GM12801 (cell line): ENCODE results near the gene FDXR.
A peak's percentile ranks its signal among the peaks of the same experiment; 100 is the strongest.

Experiments
- TF ChIP-seq, protein P1 (sequence below): IDR thresholded peaks from one replicate; pipeline ENCODE4 v1.5.1; 2011; ENCODE audit warnings: control low read depth; ENCODE audit not compliant: insufficient read length; ENCODE audit errors: extremely low read depth

Gene FDXR

DNA sequence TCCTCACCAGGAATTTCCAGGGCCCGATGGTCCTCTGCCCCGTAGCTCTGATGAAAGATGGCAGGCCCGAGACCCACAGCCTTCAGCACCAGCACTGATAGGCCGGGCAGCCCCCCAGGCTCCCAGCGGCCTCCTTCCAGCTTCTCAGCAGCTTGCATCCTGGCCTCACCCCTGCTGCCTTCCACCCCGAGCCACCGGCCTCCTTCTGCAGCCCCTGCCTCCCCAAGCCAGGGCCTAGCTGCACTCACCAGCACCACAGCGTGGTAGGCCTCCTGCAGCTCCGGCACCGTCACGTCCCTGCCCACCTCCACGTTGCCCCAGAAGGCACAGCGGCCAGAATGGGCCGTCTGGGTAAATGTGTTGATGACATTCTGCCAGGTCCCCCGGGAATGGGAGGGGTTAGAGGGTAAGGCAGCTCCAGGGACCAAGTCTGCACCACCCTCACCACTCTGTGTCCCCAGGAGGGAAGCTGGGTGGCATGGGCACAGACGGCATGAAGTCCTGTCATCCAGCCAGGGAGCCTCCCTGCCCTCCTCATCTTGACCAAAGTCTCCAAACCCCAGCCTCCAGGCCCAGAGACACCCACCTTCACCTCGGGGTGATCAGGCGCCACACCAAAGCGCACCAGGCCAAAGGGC lies 6.5 kb downstream of the FDXR start:
- TF ChIP-seq, protein P1, sequence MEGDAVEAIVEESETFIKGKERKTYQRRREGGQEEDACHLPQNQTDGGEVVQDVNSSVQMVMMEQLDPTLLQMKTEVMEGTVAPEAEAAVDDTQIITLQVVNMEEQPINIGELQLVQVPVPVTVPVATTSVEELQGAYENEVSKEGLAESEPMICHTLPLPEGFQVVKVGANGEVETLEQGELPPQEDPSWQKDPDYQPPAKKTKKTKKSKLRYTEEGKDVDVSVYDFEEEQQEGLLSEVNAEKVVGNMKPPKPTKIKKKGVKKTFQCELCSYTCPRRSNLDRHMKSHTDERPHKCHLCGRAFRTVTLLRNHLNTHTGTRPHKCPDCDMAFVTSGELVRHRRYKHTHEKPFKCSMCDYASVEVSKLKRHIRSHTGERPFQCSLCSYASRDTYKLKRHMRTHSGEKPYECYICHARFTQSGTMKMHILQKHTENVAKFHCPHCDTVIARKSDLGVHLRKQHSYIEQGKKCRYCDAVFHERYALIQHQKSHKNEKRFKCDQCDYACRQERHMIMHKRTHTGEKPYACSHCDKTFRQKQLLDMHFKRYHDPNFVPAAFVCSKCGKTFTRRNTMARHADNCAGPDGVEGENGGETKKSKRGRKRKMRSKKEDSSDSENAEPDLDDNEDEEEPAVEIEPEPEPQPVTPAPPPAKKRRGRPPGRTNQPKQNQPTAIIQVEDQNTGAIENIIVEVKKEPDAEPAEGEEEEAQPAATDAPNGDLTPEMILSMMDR, result no peak

DNA sequence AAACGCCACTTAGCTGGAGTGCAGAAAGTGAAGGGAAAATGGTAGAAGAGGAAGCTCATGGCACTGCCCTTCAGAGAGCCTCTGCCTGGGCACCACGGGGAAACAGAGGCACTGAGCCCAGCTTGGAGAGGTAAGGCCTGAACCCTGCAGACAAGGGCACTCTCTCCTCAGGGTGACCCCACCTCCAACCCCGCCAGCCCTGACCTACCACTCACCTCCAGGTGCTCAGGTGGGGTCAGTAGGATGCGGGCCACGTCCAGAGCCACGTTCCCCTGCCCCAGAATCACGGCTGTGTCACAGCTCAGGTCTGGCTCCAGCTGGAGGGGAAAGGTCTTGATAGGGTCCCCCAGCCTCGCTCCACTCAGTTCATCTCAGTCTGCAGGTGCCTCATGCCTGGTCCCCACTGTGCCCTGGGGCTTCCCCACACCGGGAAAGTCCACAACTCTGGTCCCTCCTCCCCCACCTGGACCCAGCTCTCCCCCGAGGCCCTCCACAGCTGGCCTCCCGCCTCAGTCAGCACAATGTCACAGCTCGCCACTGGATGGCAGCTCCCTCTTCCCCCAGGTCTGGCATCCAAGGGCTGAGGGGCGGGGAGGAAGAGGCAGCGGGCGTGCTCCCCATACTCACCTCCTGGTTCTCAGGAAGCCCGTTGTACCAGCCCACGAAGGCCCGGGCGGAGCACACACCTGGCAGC lies 7.1 kb downstream of the FDXR start:
- TF ChIP-seq, protein P1, result no peak

DNA sequence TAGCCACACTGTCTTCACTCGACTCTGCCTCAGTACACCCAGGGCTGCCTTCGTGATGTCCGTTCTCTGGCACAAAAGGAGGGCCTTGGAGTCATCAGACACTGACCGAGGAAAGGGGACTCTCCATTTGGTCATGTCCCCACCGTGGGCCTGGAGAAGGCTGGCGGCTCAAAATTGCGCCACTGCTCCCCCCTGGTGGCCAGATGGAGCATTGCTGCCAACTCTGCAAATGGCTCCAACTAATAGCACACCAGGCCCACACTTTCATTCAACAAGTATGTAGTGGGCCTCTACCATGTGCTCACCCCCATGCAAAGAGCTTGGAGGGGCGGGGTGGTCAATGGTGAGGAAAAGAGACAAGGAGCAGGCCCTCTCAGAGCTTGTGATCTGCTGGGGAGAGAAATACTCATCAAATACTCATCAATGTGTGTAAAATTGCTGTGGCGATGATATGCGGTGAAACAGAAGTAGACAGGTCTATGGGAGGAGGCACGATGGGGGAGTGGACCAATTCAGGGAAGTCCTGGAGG lies 7.9 kb downstream of the FDXR start:
- TF ChIP-seq, protein P1, result peak; percentile 36

DNA sequence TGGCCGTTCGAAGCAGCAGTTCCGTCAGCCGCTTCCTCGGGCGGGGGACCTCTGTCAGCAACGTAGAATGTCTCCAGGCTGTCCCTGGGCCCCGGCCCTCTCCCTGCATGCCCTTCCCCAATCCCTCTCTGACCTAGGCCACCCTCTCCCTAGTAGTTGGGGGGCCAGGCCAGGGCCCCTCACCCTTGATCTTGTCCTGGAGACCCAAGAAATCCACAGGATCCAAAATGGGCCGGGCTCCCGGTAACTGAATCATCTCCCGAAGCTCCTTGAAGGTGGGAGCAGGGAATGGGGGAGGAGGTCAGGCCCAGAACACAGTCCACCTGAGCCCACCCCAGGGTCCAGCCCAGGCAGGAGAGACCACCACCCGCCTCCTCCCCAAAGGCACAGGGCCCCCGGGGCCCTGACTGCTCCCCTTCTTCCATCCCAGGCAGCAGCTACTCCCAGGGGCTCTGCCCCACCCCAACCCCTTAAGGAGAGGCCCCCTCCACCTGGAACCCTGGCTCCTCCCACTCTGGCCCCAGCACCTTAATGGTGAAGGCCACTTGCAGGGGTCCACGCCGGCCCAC lies 8.4 kb downstream of the FDXR start:
- TF ChIP-seq, protein P1, result no peak

DNA sequence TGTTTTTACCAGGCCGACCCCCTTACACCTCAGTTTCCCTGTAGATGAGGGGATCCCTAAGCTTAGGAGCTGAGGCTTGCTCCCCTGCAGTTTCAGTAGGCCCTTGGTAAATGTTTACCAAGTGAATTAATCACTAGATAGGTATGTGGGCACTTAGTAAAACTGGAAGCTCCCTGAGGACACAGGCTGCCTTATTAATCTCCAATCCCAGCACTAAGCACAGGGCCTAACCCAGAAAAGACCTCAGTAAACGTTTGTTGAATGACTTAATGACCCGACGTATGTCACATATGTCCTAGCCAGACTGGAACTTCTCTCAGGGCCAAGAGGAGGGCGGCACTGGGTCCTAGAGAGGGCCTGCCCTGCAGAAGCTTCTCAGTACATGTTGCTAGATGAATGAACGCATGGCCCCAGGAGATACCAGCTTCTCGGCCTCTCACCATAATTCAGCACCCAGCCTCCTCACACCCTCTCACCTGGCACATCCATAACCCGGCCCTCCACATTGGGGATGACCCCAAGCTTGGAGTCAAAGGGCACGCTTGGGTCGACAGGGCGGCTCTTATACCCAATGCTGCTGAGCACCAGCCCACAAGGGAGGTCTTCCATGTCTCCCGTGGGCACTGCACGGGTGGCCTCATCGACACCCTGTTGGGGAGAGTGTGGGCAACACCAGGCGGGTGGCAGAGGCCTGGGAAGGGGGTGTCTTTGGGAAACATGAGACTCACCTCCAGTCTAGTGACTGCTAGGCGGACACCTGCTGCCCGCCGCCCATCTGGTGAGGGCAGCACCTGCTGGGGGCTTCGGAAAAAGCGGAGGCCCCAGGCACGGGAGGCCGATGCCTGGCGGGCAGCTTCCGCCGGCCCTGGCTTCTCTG lies 9.1 kb downstream of the FDXR start:
- TF ChIP-seq, protein P1, result no peak

DNA sequence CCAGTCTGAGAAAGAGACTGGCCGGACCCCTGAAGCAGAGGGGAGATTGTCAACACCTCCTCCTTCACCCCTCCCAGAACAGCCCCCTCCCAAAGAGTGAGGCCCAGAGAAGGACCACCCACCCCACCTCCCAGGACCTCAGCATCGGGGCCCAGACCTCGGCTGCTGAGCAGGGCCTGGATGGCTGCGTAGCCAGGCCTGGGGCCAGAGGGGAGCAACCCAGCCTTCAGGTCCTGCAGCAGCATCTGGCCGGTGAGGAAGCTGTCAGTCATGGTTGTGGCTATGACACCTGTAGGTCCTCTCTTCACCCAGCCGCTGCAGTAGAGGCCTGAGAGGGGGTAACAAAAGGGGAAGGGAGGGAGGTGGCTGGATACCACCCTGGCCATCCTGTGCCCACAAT lies 9.9 kb downstream of the FDXR start:
- TF ChIP-seq, protein P1, result no peak
